Neural cell (in vitro differentiated cells): ENCODE results near the gene CDRT15. TPM values are rescaled to one million over a fixed set of nuclear protein-coding genes. Genes with fewer than 3 reads are reported as not detected.

ENCODE experiments used
- H2AFZ ChIP-seq: fragments of 200-600, 300-800 bp; sonication (generic), shearing (Covaris generic); 2 replicates; pipeline ENCODE4 v1.6.0; 2014; ENCODE audit warnings: low read depth, mild to moderate bottlenecking, antibody characterized with exemption, low read length, moderate library complexity
- H3F3A ChIP-seq: fragments of 200-600 bp; shearing (Covaris generic); 2 replicates; pipeline ENCODE4 v1.6.1; 2016; ENCODE audit warnings: mild to moderate bottlenecking, moderate library complexity, mixed read lengths, antibody characterized with exemption, low read length; ENCODE audit not compliant: insufficient read depth, poor library complexity, severe bottlenecking
- H3K27ac ChIP-seq: fragments of 200-600, 300-800 bp; sonication (generic), shearing (Covaris generic); 2 replicates; pipeline ENCODE4 v1.5.1; 2014; ENCODE audit warnings: mild to moderate bottlenecking, low read length, moderate library complexity
- H3K27me3 ChIP-seq: fragments of 300-800, 200-600 bp; sonication (generic), shearing (Covaris generic); 2 replicates; pipeline ENCODE4 v1.6.0; 2014; ENCODE audit warnings: mild to moderate bottlenecking, low read depth, low read length, moderate library complexity; ENCODE audit not compliant: insufficient read depth
- H3K36me3 ChIP-seq: fragments of 300-800, 200-600 bp; sonication (generic), shearing (Covaris generic); 2 replicates; pipeline ENCODE4 v1.5.1; 2014; ENCODE audit warnings: mild to moderate bottlenecking, antibody characterized with exemption, low read length, moderate library complexity; ENCODE audit not compliant: insufficient read depth
- H3K4me2 ChIP-seq: fragments of 300-800, 200-600 bp; sonication (generic), shearing (Covaris generic); 2 replicates; pipeline ENCODE4 v1.6.0; 2014; ENCODE audit warnings: mild to moderate bottlenecking, low read length
- H3K4me3 ChIP-seq: fragments of 300-800, 200-600 bp; sonication (generic), shearing (Covaris generic); 2 replicates; pipeline ENCODE4 v1.5.1; 2014; ENCODE audit warnings: mild to moderate bottlenecking, low read length, moderate library complexity
- H3K79me2 ChIP-seq: fragments of 200-600 bp; shearing (Covaris generic); replicated peaks from 2 replicates; pipeline ENCODE4 v1.6.0; 2014; ENCODE audit warnings: mild to moderate bottlenecking, low read length, moderate library complexity; ENCODE audit not compliant: insufficient read depth
- H3K9ac ChIP-seq: fragments of 300-800, 200-600 bp; sonication (generic), shearing (Covaris generic); 2 replicates; pipeline ENCODE4 v1.6.1; 2016; ENCODE audit warnings: mild to moderate bottlenecking, low read length, mixed read lengths
- H3K9me2 ChIP-seq: fragments of 200-600 bp; shearing (Covaris generic); 2 replicates; pipeline ENCODE4 v1.6.1; 2016; ENCODE audit warnings: mild to moderate bottlenecking, low read length, mixed read lengths; ENCODE audit not compliant: insufficient read depth
- H3K9me3 ChIP-seq: fragments of 200-600, 300-800 bp; sonication (generic), shearing (Covaris generic); 2 replicates; pipeline ENCODE4 v1.6.1; 2016; ENCODE audit warnings: mild to moderate bottlenecking, mixed run types, low read length, moderate library complexity, mixed read lengths
- H4K20me1 ChIP-seq: fragments of 200-600 bp; shearing (Covaris generic); 2 replicates; pipeline ENCODE4 v1.6.1; 2016; ENCODE audit warnings: mild to moderate bottlenecking, mixed run types; ENCODE audit not compliant: insufficient read depth
- EP300 ChIP-seq: fragments of 450-650 bp; conservative IDR thresholded peaks from 2 replicates; pipeline ENCODE4 v1.6.1; 2014; ENCODE audit warnings: antibody characterized with exemption, mild to moderate bottlenecking, moderate library complexity; ENCODE audit not compliant: poor library complexity, severe bottlenecking
- EZH2 ChIP-seq: fragments of 200-600, 300-800 bp; shearing (Covaris generic), sonication (generic); IDR thresholded peaks from 2 replicates; pipeline ENCODE4 v1.6.1; 2014; ENCODE audit warnings: antibody characterized with exemption, low read length, borderline replicate concordance, mild to moderate bottlenecking; ENCODE audit not compliant: insufficient read depth, poor library complexity, severe bottlenecking
- MXI1 ChIP-seq: fragments of 450-650 bp; conservative IDR thresholded peaks from 2 replicates; pipeline ENCODE4 v1.6.1; 2014; ENCODE audit warnings: antibody characterized with exemption, mild to moderate bottlenecking; ENCODE audit not compliant: poor library complexity, severe bottlenecking
- POLR2AphosphoS5 ChIP-seq: IDR thresholded peaks from 2 replicates; pipeline ENCODE4 v1.6.1; 2012
- RAD21 ChIP-seq: fragments of 450-650 bp; conservative IDR thresholded peaks from 2 replicates; pipeline ENCODE4 v1.6.1; 2014; ENCODE audit warnings: antibody characterized with exemption, mild to moderate bottlenecking, moderate library complexity
- REST ChIP-seq: IDR thresholded peaks from 2 replicates; pipeline ENCODE4 v1.6.1; 2012; ENCODE audit warnings: borderline replicate concordance
- SMC3 ChIP-seq: fragments of 450-650 bp; conservative IDR thresholded peaks from 2 replicates; pipeline ENCODE4 v1.6.1; 2014; ENCODE audit warnings: antibody characterized with exemption, mild to moderate bottlenecking, moderate library complexity; ENCODE audit not compliant: poor library complexity
- TAF1 ChIP-seq: IDR thresholded peaks from 2 replicates; pipeline ENCODE4 v1.6.1; 2012; ENCODE audit warnings: low read depth
- polyA plus RNA-seq: library from polyadenylated mRNA; depleted of rRNA; stranded (reverse); fragments of >200 nt; gene quantifications from 2 replicates; pipeline ENCODE4 v1.2.3, GENCODE V29; 2014
- TF ChIP-seq, protein P1 (sequence below): fragments of 450-650 bp; IDR thresholded peaks from 2 replicates; pipeline ENCODE4 v1.5.1; 2014; ENCODE audit warnings: antibody characterized with exemption, mild to moderate bottlenecking, moderate library complexity; ENCODE audit not compliant: poor library complexity, severe bottlenecking

Gene CDRT15
- polyA plus RNA-seq, 1 donor from 2014 or later: not detected

DNA sequence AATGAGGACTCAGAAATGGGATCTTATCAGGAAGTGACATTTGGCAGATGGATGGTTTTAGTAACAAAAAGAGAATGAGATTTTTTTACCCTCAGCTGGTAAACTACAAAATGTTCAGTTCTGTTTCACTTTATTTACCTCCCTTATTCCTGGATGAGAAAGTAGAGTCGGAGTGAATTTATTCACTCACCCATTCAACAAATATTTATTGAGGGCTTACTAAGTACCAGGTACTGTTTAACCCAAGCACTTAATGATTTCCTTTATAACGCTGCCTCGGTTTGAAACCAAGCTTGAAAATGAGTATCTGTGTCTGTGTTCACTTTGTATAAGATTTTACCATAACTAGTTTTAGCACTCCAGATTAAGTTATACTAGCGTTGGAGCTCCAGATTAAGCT lies 38.1 kb downstream of the CDRT15 start:
- Histone ChIP-seq H3K79me2 (no peaks in the 10 kb centered on the region), H3K9me2 (no peaks in the 10 kb centered on the region), H3K9ac (no peak overlapping the region), H3K27me3 (no peaks in the 10 kb centered on the region), H3F3A (no peaks in the 10 kb centered on the region), H3K4me2 (no peak overlapping the region), H3K36me3 (no peaks in the 10 kb centered on the region), H3K9me3 (no peaks in the 10 kb centered on the region), H4K20me1 (no peaks in the 10 kb centered on the region), H3K4me3 (no peak overlapping the region), H3K27ac (no peak overlapping the region), H2AFZ (no peak overlapping the region)
- TF ChIP-seq SMC3: no peak
- TF ChIP-seq, protein P1, sequence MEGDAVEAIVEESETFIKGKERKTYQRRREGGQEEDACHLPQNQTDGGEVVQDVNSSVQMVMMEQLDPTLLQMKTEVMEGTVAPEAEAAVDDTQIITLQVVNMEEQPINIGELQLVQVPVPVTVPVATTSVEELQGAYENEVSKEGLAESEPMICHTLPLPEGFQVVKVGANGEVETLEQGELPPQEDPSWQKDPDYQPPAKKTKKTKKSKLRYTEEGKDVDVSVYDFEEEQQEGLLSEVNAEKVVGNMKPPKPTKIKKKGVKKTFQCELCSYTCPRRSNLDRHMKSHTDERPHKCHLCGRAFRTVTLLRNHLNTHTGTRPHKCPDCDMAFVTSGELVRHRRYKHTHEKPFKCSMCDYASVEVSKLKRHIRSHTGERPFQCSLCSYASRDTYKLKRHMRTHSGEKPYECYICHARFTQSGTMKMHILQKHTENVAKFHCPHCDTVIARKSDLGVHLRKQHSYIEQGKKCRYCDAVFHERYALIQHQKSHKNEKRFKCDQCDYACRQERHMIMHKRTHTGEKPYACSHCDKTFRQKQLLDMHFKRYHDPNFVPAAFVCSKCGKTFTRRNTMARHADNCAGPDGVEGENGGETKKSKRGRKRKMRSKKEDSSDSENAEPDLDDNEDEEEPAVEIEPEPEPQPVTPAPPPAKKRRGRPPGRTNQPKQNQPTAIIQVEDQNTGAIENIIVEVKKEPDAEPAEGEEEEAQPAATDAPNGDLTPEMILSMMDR: no peak

- Histone ChIP-seq H2AFZ (no peak overlapping the region), H3F3A (no peaks in the 10 kb centered on the region), H3K9ac (no peak overlapping the region), H4K20me1 (no peaks in the 10 kb centered on the region), H3K4me2 (no peak overlapping the region), H3K36me3 (no peaks in the 10 kb centered on the region), H3K9me2 (no peaks in the 10 kb centered on the region), H3K79me2 (no peaks in the 10 kb centered on the region), H3K27ac (no peak overlapping the region), H3K27me3 (no peaks in the 10 kb centered on the region), H3K4me3 (no peak overlapping the region), H3K9me3 (no peaks in the 10 kb centered on the region)
- TF ChIP-seq, protein P1: no peak
- TF ChIP-seq RAD21 (no peak), EZH2 (no peak), POLR2AphosphoS5 (no peak), SMC3 (no peak), TAF1 (no peak), REST (no peak), EP300 (no peak), MXI1 (no peak)
Observed at GRCh38 chr17:14198013-14198412, 38.6 kb downstream of the CDRT15 start.
